ENCODE data around the gene TAP2.

Gene TAP2

GRCh38 chr6:32842021-32842650, 3.6 kb upstream of the TAP2 start:
- no peak for TF ChIP-seq CTCF (IDR thresholded peaks at IDR 0.05; ENCODE audit: extremely low read depth, missing control alignments)
- no peak for DNase-seq (ENCODE audit: low spot score)

DNA sequence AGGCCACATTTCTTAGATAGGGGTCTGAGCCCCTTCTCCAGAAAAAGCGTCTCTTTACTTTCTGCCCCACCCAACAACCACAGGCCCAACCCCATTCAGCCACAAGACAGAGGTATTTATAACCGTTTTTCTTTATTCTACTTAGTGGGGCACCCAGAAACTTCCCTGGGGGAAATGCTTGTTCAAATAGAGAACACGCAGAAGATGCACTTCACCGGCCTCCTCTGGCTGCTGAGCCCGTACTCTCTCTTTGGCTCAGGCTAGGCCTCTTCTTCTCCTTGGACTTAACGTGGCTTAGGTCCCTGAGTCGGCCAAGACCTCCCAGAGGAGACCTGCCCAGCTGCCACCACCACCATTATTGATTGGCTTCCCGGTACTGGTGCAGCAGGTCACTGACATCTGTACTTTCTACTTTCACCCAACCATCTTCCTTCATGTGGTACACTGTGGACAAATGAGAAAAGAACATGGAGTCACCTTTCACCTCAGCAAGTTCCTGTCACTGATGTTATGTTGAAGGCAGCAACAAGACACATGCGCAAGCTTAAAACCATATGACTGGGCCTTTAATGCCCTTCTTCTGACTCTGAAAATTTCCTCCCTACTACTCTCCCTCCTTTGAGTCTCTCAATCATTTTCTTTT, 2.2 kb upstream of the TAP2 start:
- TF ChIP-seq CTCF (IDR thresholded peaks at IDR 0.05; ENCODE audit: extremely low read depth, missing control alignments), result no peak
- peak; percentile 46 for DNase-seq (ENCODE audit: low spot score)

GRCh38 chr6:32839356-32839755, 817 bp upstream of the TAP2 start:
- DNase-seq (ENCODE audit: low spot score), result no peak
- no peak for TF ChIP-seq CTCF (IDR thresholded peaks at IDR 0.05; ENCODE audit: extremely low read depth, missing control alignments)

- no peak for DNase-seq (ENCODE audit: low spot score)
- TF ChIP-seq CTCF (IDR thresholded peaks at IDR 0.05; ENCODE audit: extremely low read depth, missing control alignments), result no peak
These were observed 857 bp downstream of the TAP2 start for GRCh38 chr6:32837651-32838113.

DNA sequence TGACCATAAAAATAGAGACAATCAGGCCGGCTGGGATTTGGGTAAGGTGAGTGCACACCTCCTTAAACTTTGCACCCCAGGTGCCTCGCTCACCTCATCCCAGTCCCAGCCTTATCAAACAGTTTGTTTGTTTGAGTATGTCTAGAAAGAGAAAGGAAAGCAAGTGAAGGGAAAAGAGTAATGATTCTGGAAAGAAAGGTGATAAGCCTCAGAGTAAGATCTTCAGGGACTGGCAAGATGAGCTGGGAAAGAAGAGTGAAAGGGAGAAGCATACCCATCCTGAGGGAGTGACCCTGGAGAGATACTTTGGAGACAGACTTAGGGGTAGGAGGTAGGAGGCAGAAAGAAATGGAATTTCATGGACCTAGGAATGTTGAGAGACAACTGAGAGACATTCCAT, 1.7 kb downstream of the TAP2 start:
- no peak for DNase-seq (ENCODE audit: low spot score)
- TF ChIP-seq CTCF (IDR thresholded peaks at IDR 0.05; ENCODE audit: extremely low read depth, missing control alignments), result no peak

- no peak for TF ChIP-seq CTCF (IDR thresholded peaks at IDR 0.05; ENCODE audit: extremely low read depth, missing control alignments)
- DNase-seq (ENCODE audit: low spot score), result no peak
These were observed 3.2 kb downstream of the TAP2 start for GRCh38 chr6:32835167-32835893.

GRCh38 chr6:32833664-32834063, 4.9 kb downstream of the TAP2 start:
- TF ChIP-seq CTCF (IDR thresholded peaks at IDR 0.05; ENCODE audit: extremely low read depth, missing control alignments), result no peak
- no peak for DNase-seq (ENCODE audit: low spot score)
